ENCODE results near the gene MYOCD.

MYOCD gene

GRCh38 chr17:12739500-12739899, 73.8 kb downstream of the MYOCD start:
- Histone ChIP-seq H3K4me3 (ENCODE audit: low read length in 2 of 2) (no peak overlapping the region), H3K9me3 (ENCODE audit: control insufficient read depth in 2 of 2, low read length in 2 of 2) (no peaks in the 10 kb centered on the region), H3K27ac (ENCODE audit: low read depth in 2 of 2, low read length in 2 of 2) (no peak overlapping the region)

GRCh38 chr17:12743046-12743445, 77.4 kb downstream of the MYOCD start:
- no peaks in the 10 kb centered on the region for H3K9me3 ChIP-seq (ENCODE audit: control insufficient read depth in 2 of 2, low read length in 2 of 2)
- no peak overlapping the region for H3K9ac ChIP-seq (ENCODE audit: low read depth in 1 of 2, low read length in 2 of 2)
- H3K27me3 ChIP-seq (ENCODE audit: control insufficient read depth in 2 of 2, insufficient read depth in 2 of 2, low read length in 2 of 2): no peaks in the 10 kb centered on the region
- peaks cover 7 to 8% of the 10 kb centered on the region in 2 donors for H3K4me1 ChIP-seq (ENCODE audit: control insufficient read depth in 2 of 2, insufficient read depth in 2 of 2, low read length in 2 of 2)
- H3K4me3 ChIP-seq (ENCODE audit: low read length in 2 of 2): no peak overlapping the region
- no peaks in the 10 kb centered on the region for H3K36me3 ChIP-seq (ENCODE audit: control insufficient read depth in 2 of 2, insufficient read depth in 2 of 2, low read length in 2 of 2)
- no peak overlapping the region for H3K27ac ChIP-seq (ENCODE audit: low read depth in 2 of 2, low read length in 2 of 2)

More at GRCh38 chr17:12739500-12739899, 73.8 kb downstream of the MYOCD start:
- Histone ChIP-seq H3K36me3 (ENCODE audit: control insufficient read depth in 2 of 2, insufficient read depth in 2 of 2, low read length in 2 of 2) (no peaks in the 10 kb centered on the region), H3K9ac (ENCODE audit: low read depth in 1 of 2, low read length in 2 of 2) (no peak overlapping the region), H3K4me1 (ENCODE audit: control insufficient read depth in 2 of 2, insufficient read depth in 2 of 2, low read length in 2 of 2) (peaks cover 7 to 8% of the 10 kb centered on the region in 2 donors), H3K27me3 (ENCODE audit: control insufficient read depth in 2 of 2, insufficient read depth in 2 of 2, low read length in 2 of 2) (no peaks in the 10 kb centered on the region)

GRCh38 chr17:12744298-12744697, 78.6 kb downstream of the MYOCD start:
- Histone ChIP-seq H3K4me3 (ENCODE audit: low read length in 2 of 2) (no peak overlapping the region), H3K9me3 (ENCODE audit: control insufficient read depth in 2 of 2, low read length in 2 of 2) (no peaks in the 10 kb centered on the region), H3K36me3 (ENCODE audit: control insufficient read depth in 2 of 2, insufficient read depth in 2 of 2, low read length in 2 of 2) (no peaks in the 10 kb centered on the region), H3K4me1 (ENCODE audit: control insufficient read depth in 2 of 2, insufficient read depth in 2 of 2, low read length in 2 of 2) (peaks cover 7 to 8% of the 10 kb centered on the region in 2 donors), H3K27ac (ENCODE audit: low read depth in 2 of 2, low read length in 2 of 2) (no peak overlapping the region), H3K27me3 (ENCODE audit: control insufficient read depth in 2 of 2, insufficient read depth in 2 of 2, low read length in 2 of 2) (no peaks in the 10 kb centered on the region), H3K9ac (ENCODE audit: low read depth in 1 of 2, low read length in 2 of 2) (no peak overlapping the region)

- Histone ChIP-seq H3K9me3 (ENCODE audit: control insufficient read depth in 2 of 2, low read length in 2 of 2) (no peaks in the 10 kb centered on the region), H3K4me3 (ENCODE audit: low read length in 2 of 2) (no peak overlapping the region), H3K27me3 (ENCODE audit: control insufficient read depth in 2 of 2, insufficient read depth in 2 of 2, low read length in 2 of 2) (no peaks in the 10 kb centered on the region), H3K36me3 (ENCODE audit: control insufficient read depth in 2 of 2, insufficient read depth in 2 of 2, low read length in 2 of 2) (no peaks in the 10 kb centered on the region), H3K9ac (ENCODE audit: low read depth in 1 of 2, low read length in 2 of 2) (no peak overlapping the region), H3K4me1 (ENCODE audit: control insufficient read depth in 2 of 2, insufficient read depth in 2 of 2, low read length in 2 of 2) (peaks cover 7 to 8% of the 10 kb centered on the region in 2 donors), H3K27ac (ENCODE audit: low read depth in 2 of 2, low read length in 2 of 2) (no peak overlapping the region)
Measured at GRCh38 chr17:12744786-12745185, 79.1 kb downstream of the MYOCD start.

- Histone ChIP-seq H3K9ac (ENCODE audit: low read depth in 1 of 2, low read length in 2 of 2) (no peak overlapping the region), H3K36me3 (ENCODE audit: control insufficient read depth in 2 of 2, insufficient read depth in 2 of 2, low read length in 2 of 2) (no peaks in the 10 kb centered on the region), H3K9me3 (ENCODE audit: control insufficient read depth in 2 of 2, low read length in 2 of 2) (no peaks in the 10 kb centered on the region), H3K4me1 (ENCODE audit: control insufficient read depth in 2 of 2, insufficient read depth in 2 of 2, low read length in 2 of 2) (peaks cover 7 to 8% of the 10 kb centered on the region in 2 donors), H3K27ac (ENCODE audit: low read depth in 2 of 2, low read length in 2 of 2) (no peak overlapping the region), H3K27me3 (ENCODE audit: control insufficient read depth in 2 of 2, insufficient read depth in 2 of 2, low read length in 2 of 2) (no peaks in the 10 kb centered on the region), H3K4me3 (ENCODE audit: low read length in 2 of 2) (no peak overlapping the region)
Measured at GRCh38 chr17:12745486-12745885, 79.8 kb downstream of the MYOCD start.

GRCh38 chr17:12756786-12757185, 91.1 kb downstream of the MYOCD start:
- H3K27ac ChIP-seq (ENCODE audit: low read depth in 2 of 2, low read length in 2 of 2): no peak overlapping the region
- no peaks in the 10 kb centered on the region for H3K9me3 ChIP-seq (ENCODE audit: control insufficient read depth in 2 of 2, low read length in 2 of 2)
- no peaks in the 10 kb centered on the region for H3K27me3 ChIP-seq (ENCODE audit: control insufficient read depth in 2 of 2, insufficient read depth in 2 of 2, low read length in 2 of 2)
- H3K9ac ChIP-seq (ENCODE audit: low read depth in 1 of 2, low read length in 2 of 2): no peak overlapping the region
- H3K4me3 ChIP-seq (ENCODE audit: low read length in 2 of 2): no peak overlapping the region
- no peaks in the 10 kb centered on the region for H3K4me1 ChIP-seq (ENCODE audit: control insufficient read depth in 2 of 2, insufficient read depth in 2 of 2, low read length in 2 of 2)
- H3K36me3 ChIP-seq (ENCODE audit: control insufficient read depth in 2 of 2, insufficient read depth in 2 of 2, low read length in 2 of 2): no peaks in the 10 kb centered on the region

- Histone ChIP-seq H3K27me3 (ENCODE audit: control insufficient read depth in 2 of 2, insufficient read depth in 2 of 2, low read length in 2 of 2) (no peaks in the 10 kb centered on the region), H3K36me3 (ENCODE audit: control insufficient read depth in 2 of 2, insufficient read depth in 2 of 2, low read length in 2 of 2) (no peaks in the 10 kb centered on the region), H3K4me1 (ENCODE audit: control insufficient read depth in 2 of 2, insufficient read depth in 2 of 2, low read length in 2 of 2) (no peaks in the 10 kb centered on the region), H3K4me3 (ENCODE audit: low read length in 2 of 2) (no peak overlapping the region), H3K9ac (ENCODE audit: low read depth in 1 of 2, low read length in 2 of 2) (no peak overlapping the region), H3K9me3 (ENCODE audit: control insufficient read depth in 2 of 2, low read length in 2 of 2) (no peaks in the 10 kb centered on the region), H3K27ac (ENCODE audit: low read depth in 2 of 2, low read length in 2 of 2) (no peak overlapping the region)
Measured at GRCh38 chr17:12759090-12759489, 93.4 kb downstream of the MYOCD start.

- Histone ChIP-seq H3K27me3 (ENCODE audit: control insufficient read depth in 2 of 2, insufficient read depth in 2 of 2, low read length in 2 of 2) (no peaks in the 10 kb centered on the region), H3K4me1 (ENCODE audit: control insufficient read depth in 2 of 2, insufficient read depth in 2 of 2, low read length in 2 of 2) (no peaks in the 10 kb centered on the region), H3K9me3 (ENCODE audit: control insufficient read depth in 2 of 2, low read length in 2 of 2) (no peaks in the 10 kb centered on the region), H3K27ac (ENCODE audit: low read depth in 2 of 2, low read length in 2 of 2) (no peak overlapping the region), H3K36me3 (ENCODE audit: control insufficient read depth in 2 of 2, insufficient read depth in 2 of 2, low read length in 2 of 2) (no peaks in the 10 kb centered on the region), H3K9ac (ENCODE audit: low read depth in 1 of 2, low read length in 2 of 2) (no peak overlapping the region), H3K4me3 (ENCODE audit: low read length in 2 of 2) (no peak overlapping the region)
Measured at GRCh38 chr17:12765548-12765947, 99.9 kb downstream of the MYOCD start.

- no peak overlapping the region for H3K27ac ChIP-seq (ENCODE audit: low read depth in 2 of 2, low read length in 2 of 2)
- H3K4me3 ChIP-seq (ENCODE audit: low read length in 2 of 2): no peak overlapping the region
Measured at GRCh38 chr17:12768255-12768654, 102.6 kb downstream of the MYOCD start.

GRCh38 chr17:12769981-12770380, 104.3 kb downstream of the MYOCD start:
- Histone ChIP-seq H3K27me3 (ENCODE audit: control insufficient read depth in 2 of 2, insufficient read depth in 2 of 2, low read length in 2 of 2) (no peaks in the 10 kb centered on the region), H3K27ac (ENCODE audit: low read depth in 2 of 2, low read length in 2 of 2) (no peak overlapping the region), H3K9me3 (ENCODE audit: control insufficient read depth in 2 of 2, low read length in 2 of 2) (no peaks in the 10 kb centered on the region), H3K9ac (ENCODE audit: low read depth in 1 of 2, low read length in 2 of 2) (no peak overlapping the region), H3K4me3 (ENCODE audit: low read length in 2 of 2) (no peak overlapping the region), H3K36me3 (ENCODE audit: control insufficient read depth in 2 of 2, insufficient read depth in 2 of 2, low read length in 2 of 2) (no peaks in the 10 kb centered on the region), H3K4me1 (ENCODE audit: control insufficient read depth in 2 of 2, insufficient read depth in 2 of 2, low read length in 2 of 2) (no peaks in the 10 kb centered on the region)

More at GRCh38 chr17:12768255-12768654, 102.6 kb downstream of the MYOCD start:
- H3K9me3 ChIP-seq (ENCODE audit: control insufficient read depth in 2 of 2, low read length in 2 of 2): no peaks in the 10 kb centered on the region
- H3K9ac ChIP-seq (ENCODE audit: low read depth in 1 of 2, low read length in 2 of 2): no peak overlapping the region
- H3K27me3 ChIP-seq (ENCODE audit: control insufficient read depth in 2 of 2, insufficient read depth in 2 of 2, low read length in 2 of 2): no peaks in the 10 kb centered on the region
- H3K4me1 ChIP-seq (ENCODE audit: control insufficient read depth in 2 of 2, insufficient read depth in 2 of 2, low read length in 2 of 2): no peaks in the 10 kb centered on the region
- no peaks in the 10 kb centered on the region for H3K36me3 ChIP-seq (ENCODE audit: control insufficient read depth in 2 of 2, insufficient read depth in 2 of 2, low read length in 2 of 2)

GRCh38 chr17:12773153-12773552, 107.5 kb downstream of the MYOCD start:
- Histone ChIP-seq H3K4me1 (ENCODE audit: control insufficient read depth in 2 of 2, insufficient read depth in 2 of 2, low read length in 2 of 2) (no peaks in the 10 kb centered on the region), H3K4me3 (ENCODE audit: low read length in 2 of 2) (no peak overlapping the region), H3K9ac (ENCODE audit: low read depth in 1 of 2, low read length in 2 of 2) (no peak overlapping the region), H3K27ac (ENCODE audit: low read depth in 2 of 2, low read length in 2 of 2) (no peak overlapping the region), H3K27me3 (ENCODE audit: control insufficient read depth in 2 of 2, insufficient read depth in 2 of 2, low read length in 2 of 2) (no peaks in the 10 kb centered on the region), H3K9me3 (ENCODE audit: control insufficient read depth in 2 of 2, low read length in 2 of 2) (no peaks in the 10 kb centered on the region), H3K36me3 (ENCODE audit: control insufficient read depth in 2 of 2, insufficient read depth in 2 of 2, low read length in 2 of 2) (no peaks in the 10 kb centered on the region)
